Measurements from ENCODE around the gene SRA1.

SRA1 gene

GRCh38 chr5:140548791-140549190, 8.5 kb downstream of the SRA1 start:
- no peak for DNase-seq

GRCh38 chr5:140548300-140548688, 9.0 kb downstream of the SRA1 start:
- DNase-seq = no peak

GRCh38 chr5:140547508-140548299, 9.6 kb downstream of the SRA1 start, which contains the start of gene EIF4EBP3:
EIF4EBP3 (plus strand) TSS chr5:140547662; CDS start chr5:140547738, 76 bp downstream.
- DNase-seq = peak; percentile 3

GRCh38 chr5:140546851-140547507, 10.3 kb downstream of the SRA1 start:
- no peak for DNase-seq

DNA sequence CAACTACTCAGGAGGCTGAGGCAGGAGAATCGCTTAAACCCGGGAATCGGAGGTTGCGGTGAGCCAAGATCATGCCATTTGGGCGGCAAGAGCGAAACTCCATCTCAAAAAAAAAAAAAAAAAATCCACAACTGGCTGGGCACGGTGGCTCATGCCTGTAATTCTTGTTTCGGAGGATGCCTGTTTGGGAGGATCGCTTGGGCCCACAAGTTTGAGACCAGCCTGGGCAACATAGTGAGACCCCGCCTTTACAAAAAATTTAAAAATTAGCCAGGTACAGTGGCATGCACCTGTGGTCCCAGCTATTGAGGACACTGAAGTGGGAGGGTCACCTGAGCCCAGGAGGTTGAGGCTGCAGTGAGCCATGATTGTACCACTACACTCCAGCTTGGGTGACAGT, 11.7 kb downstream of the SRA1 start:
- DNase-seq = no peak

DNA sequence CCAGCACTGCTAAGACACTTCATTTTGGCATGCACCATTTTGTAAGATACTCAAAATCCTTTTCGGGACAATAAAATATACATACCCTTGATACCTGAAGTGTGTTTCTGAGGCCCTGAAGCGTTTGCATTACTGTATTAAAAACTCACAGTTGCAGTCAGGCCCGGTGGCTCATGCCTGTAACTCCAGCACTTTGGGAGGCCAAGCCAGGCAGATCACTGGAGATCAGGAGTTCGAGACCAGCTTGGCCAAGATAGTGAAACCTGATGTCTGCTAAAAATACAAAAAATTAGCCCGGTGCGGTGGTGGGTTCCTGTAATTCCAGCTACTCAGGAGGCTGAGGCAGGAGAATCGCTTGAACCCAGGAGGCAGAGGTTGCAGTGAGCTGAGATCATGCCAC, 12.3 kb downstream of the SRA1 start:
- no peak for DNase-seq

- DNase-seq = no peak
Measured at GRCh38 chr5:140542972-140543371, 14.3 kb downstream of the SRA1 start.

DNA sequence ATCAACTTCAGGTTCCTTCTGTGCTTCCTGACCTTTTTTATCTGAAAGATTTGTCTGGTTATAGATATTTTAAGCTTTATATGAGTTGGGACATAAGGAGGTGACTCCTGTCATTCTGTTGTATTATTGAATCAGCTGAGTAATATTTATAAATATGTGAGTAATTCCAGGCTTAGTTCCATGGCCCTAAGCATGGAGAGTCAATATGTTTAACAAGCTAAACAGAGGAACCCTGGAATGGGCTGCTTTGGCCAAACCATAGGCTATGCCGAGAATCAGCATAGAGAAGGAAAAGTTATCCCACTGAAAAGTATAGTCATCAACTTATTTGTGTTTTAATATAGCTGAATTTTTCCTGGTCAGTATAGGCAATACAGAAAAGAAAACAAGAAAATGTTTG, 17.0 kb downstream of the SRA1 start:
- no peak for DNase-seq

GRCh38 chr5:140524003-140524402, 33.3 kb downstream of the SRA1 start:
- no peak for DNase-seq

GRCh38 chr5:140513124-140513523, 44.1 kb downstream of the SRA1 start:
- no peak for DNase-seq

- DNase-seq = no peak
Measured at GRCh38 chr5:140509898-140510297, 47.4 kb downstream of the SRA1 start.

- DNase-seq = no peak
Measured at GRCh38 chr5:140502834-140503233, 54.4 kb downstream of the SRA1 start.

Measured in NCI-H187 treated with DMSO at 0.1 percent for 48 hours (cell line).